ENCODE results near the gene FBXO48.
A peak's percentile ranks its signal among the peaks of the same experiment; 100 is the strongest.

Gene FBXO48

DNA sequence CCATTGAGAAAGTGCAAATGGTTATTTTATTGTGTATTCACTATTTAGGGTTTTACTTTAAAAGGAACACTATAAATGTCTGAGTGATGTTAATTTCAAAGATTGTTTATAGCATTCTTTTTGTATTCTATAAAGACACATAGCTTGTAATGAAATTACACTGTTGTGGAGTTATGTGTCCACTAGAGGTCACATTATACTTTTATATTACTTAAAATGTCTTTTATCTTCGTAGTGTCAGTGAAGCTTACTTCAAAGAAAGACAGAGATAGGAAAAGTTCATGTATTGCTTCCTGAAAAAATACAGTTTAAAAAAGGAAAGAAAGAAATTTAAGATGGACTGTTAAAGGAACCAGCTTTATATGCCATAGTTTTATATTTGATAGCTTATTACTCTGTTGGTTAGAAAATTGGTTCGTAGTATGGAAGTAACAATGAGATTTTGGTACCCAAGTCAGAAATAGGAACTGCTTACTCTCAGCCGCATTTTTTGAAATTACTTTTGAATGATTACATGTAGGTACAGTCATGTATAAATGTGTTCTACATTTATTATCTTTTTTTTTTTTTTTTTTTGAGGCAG, 20.8 kb upstream of the FBXO48 start:
- peak; percentile 43 to 61 for DNase-seq (ENCODE audit: low read depth in 2 of 2)
- TF ChIP-seq, protein P1, sequence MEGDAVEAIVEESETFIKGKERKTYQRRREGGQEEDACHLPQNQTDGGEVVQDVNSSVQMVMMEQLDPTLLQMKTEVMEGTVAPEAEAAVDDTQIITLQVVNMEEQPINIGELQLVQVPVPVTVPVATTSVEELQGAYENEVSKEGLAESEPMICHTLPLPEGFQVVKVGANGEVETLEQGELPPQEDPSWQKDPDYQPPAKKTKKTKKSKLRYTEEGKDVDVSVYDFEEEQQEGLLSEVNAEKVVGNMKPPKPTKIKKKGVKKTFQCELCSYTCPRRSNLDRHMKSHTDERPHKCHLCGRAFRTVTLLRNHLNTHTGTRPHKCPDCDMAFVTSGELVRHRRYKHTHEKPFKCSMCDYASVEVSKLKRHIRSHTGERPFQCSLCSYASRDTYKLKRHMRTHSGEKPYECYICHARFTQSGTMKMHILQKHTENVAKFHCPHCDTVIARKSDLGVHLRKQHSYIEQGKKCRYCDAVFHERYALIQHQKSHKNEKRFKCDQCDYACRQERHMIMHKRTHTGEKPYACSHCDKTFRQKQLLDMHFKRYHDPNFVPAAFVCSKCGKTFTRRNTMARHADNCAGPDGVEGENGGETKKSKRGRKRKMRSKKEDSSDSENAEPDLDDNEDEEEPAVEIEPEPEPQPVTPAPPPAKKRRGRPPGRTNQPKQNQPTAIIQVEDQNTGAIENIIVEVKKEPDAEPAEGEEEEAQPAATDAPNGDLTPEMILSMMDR (IDR thresholded peaks at IDR 0.05; ENCODE audit: low read depth, low read length), result peak; percentile 37

DNA sequence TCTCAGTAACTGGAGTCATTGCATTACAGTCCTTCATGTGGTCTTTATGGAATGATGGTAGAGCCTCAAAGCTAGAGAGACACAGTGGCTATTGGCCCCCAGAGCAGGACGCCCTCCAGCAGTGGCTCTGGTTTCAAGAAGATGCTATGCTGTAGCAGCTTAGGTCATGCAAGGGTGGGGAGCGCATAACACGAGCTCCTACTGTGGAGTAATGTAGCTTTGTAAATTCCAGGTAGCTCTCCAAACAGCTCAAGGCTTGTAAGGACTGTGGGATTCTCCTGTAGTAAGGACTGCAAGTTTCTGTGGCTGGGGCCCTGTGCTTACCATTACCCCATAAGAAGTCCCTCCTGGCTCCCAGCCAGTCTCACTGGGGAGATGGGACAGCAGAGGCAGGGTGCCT, 15.9 kb upstream of the FBXO48 start:
- no peak for DNase-seq (ENCODE audit: low read depth in 2 of 2)
- H3K4me3 ChIP-seq (replicated peaks in 1 of 2; ENCODE audit: low read depth in 2 of 2, low read length in 2 of 2), result no peak overlapping the region
- TF ChIP-seq, protein P1 (IDR thresholded peaks at IDR 0.05; ENCODE audit: low read depth, low read length), result no peak

More for the DNA sequence above, 20.8 kb upstream of the FBXO48 start:
- H3K4me3 ChIP-seq (replicated peaks in 1 of 2; ENCODE audit: low read depth in 2 of 2, low read length in 2 of 2), result no peak overlapping the region

DNA sequence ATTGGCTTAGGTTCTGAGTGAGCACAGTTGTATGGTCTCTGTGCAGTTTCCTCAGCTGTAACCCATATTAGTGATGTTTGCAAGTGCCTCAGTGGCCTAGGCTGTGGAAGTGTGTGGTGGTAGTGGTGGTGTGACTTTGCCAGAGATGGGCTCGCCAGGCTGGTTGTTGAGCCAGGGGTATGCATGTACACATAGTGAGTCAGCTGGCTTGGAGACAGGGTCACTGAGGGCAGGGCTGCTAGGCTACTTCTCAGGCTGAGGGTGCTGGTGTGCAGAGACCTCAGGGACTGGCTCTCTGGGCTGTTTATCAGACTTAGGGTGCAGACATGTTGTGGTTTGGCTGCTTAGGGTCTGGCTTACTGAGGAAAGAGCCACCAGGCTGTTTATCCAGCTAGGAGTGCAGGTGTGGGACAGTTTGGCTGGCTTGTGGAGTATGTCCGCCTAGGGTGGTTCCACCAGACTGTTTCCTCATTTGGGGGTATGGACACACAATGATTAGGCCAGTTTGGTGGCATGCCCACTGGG, 15.3 kb upstream of the FBXO48 start:
- TF ChIP-seq, protein P1 (IDR thresholded peaks at IDR 0.05; ENCODE audit: low read depth, low read length), result no peak
- no peak for DNase-seq (ENCODE audit: low read depth in 2 of 2)
- H3K4me3 ChIP-seq (replicated peaks in 1 of 2; ENCODE audit: low read depth in 2 of 2, low read length in 2 of 2), result no peak overlapping the region

DNA sequence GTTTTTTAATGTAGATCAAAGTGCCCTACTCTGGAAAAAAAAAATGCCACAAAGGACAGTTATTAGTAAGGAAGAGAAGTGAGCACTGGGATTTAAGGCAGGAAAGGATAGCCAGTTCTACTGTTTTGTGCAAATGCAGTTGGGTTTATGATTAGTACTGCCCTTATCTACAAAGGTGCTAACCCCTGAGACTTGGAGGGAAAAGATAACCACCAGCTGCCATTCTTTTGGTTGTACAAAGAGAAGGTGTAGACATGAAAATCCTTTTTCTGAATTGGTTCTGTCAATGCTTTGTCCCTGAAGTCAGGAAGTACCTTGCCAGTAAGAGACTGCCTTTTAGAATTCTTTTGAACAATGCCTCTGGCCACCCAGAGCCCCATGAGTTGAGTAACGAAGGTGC, 11.6 kb upstream of the FBXO48 start:
- no peak for DNase-seq (ENCODE audit: low read depth in 2 of 2)
- TF ChIP-seq, protein P1 (IDR thresholded peaks at IDR 0.05; ENCODE audit: low read depth, low read length), result no peak
- H3K4me3 ChIP-seq (replicated peaks in 1 of 2; ENCODE audit: low read depth in 2 of 2, low read length in 2 of 2), result no peak overlapping the region

DNA sequence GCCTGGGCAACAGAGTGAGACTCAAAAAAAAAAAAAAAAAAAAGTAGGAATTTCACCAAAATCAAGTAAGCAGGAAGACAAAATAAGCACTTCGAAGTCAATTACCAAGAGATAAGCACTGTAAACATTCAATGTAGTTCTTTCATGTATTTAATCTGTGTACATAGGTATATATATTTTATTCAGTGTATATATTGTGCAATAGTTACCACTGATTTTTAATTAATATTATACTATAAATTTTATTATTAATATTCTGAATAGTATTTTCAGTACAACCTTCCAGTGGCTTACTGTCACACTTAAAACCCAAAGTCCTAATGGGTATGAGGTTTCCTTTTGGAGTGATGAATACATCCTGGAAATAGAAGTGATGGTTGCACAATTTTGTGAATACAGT, 9.4 kb upstream of the FBXO48 start:
- no peak for DNase-seq (ENCODE audit: low read depth in 2 of 2)
- H3K4me3 ChIP-seq (replicated peaks in 1 of 2; ENCODE audit: low read depth in 2 of 2, low read length in 2 of 2), result no peak overlapping the region
- TF ChIP-seq, protein P1 (IDR thresholded peaks at IDR 0.05; ENCODE audit: low read depth, low read length), result no peak

DNA sequence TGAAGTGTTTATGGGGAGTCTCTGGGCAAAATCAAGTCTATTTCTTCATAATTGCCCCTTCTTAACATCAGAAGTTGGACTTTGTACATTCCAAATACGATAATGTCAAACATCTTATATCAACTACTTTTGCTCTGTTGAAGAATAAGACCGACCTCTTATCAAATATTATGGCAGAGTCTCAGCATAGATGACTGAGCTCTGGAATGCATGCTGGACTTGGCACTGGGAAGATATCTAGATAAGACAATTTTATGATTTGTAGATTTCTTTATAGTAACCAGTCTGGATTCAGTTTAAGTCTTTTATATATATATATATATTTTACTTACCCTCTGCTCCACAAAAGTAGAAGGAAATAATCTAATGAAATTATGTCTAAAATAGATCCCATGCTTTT, 8.5 kb upstream of the FBXO48 start:
- no peak for DNase-seq (ENCODE audit: low read depth in 2 of 2)
- TF ChIP-seq, protein P1 (IDR thresholded peaks at IDR 0.05; ENCODE audit: low read depth, low read length), result no peak
- no peak overlapping the region for H3K4me3 ChIP-seq (replicated peaks in 1 of 2; ENCODE audit: low read depth in 2 of 2, low read length in 2 of 2)

DNA sequence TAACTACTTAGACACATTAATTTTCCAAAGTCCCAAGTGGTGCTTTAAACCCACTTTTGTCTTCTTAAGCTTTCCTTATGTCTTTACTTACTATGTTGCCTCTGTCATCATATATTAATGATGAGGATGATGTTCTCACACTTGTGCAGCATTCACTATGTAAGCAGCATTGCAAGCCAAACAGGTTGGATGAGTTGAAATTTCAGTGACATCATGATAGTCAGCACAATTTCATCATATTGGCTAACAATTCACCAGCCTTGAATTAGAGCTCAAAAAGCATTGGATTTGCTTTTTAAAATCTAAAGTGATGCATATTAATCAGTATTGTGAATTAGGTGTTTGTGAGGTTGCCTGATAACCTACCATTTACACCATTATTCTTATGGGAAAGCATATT, 8.0 kb upstream of the FBXO48 start:
- H3K4me3 ChIP-seq (replicated peaks in 1 of 2; ENCODE audit: low read depth in 2 of 2, low read length in 2 of 2), result no peak overlapping the region
- TF ChIP-seq, protein P1 (IDR thresholded peaks at IDR 0.05; ENCODE audit: low read depth, low read length), result no peak
- DNase-seq (ENCODE audit: low read depth in 2 of 2), result no peak

All from cardiac fibroblast (primary cell).